Activated CD4-positive, alpha-beta memory T cell treated with anti-CD3 and anti-CD28 coated beads for 36 hours (primary cell): ENCODE results near the gene GYS2. TPM values are rescaled to one million over a fixed set of nuclear protein-coding genes. Genes with fewer than 3 reads are reported as not detected.

Source experiments
- CTCF ChIA-PET: fragments of 350-600 bp; sonication (Branson Sonifier 250); formaldehyde crosslinking; loops from one replicate; lab custom pipeline; 2021; ENCODE audit warnings: antibody characterized with exemption, inconsistent platforms; lab: Charles Lee
- POLR2A ChIA-PET: fragments of 350-600 bp; sonication (Branson Sonifier 250); formaldehyde crosslinking; loops from one replicate; lab custom pipeline; 2021; ENCODE audit warnings: antibody characterized with exemption; lab: Charles Lee
- DNase-seq: peaks from one replicate; pipeline ENCODE4 v3.0.0-alpha.2; 2020
- H3K27ac Mint-ChIP-seq: one replicate; pipeline ENCODE4 v1.8.0; 2021; ENCODE audit warnings: mixed read lengths
- H3K27me3 Mint-ChIP-seq: one replicate; pipeline ENCODE4 v1.8.0; 2021; ENCODE audit warnings: mixed read lengths
- H3K36me3 Mint-ChIP-seq: one replicate; pipeline ENCODE4 v1.8.0; 2021; ENCODE audit warnings: mixed read lengths
- H3K4me1 Mint-ChIP-seq: one replicate; pipeline ENCODE4 v1.8.0; 2021; ENCODE audit warnings: low read depth, mixed read lengths
- H3K4me3 Mint-ChIP-seq: one replicate; pipeline ENCODE4 v1.8.0; 2021; ENCODE audit warnings: mild to moderate bottlenecking, mixed read lengths
- H3K9me3 Mint-ChIP-seq: one replicate; pipeline ENCODE4 v1.8.0; 2021; ENCODE audit warnings: mixed read lengths
- intact Hi-C: fragments of 100-400 bp; cut with micrococcal nuclease; formaldehyde crosslinking; loops from one replicate; pipeline ENCODE4 v1.15.1; 2023
- total RNA-seq, 2 experiments: library from RNA; stranded (reverse); gene quantifications; one replicate each; pipeline ENCODE4 v1.2.3, GENCODE V29; 2021

GYS2 gene
- total RNA-seq, 2 experiments from 2014 or later: not detected

DNA sequence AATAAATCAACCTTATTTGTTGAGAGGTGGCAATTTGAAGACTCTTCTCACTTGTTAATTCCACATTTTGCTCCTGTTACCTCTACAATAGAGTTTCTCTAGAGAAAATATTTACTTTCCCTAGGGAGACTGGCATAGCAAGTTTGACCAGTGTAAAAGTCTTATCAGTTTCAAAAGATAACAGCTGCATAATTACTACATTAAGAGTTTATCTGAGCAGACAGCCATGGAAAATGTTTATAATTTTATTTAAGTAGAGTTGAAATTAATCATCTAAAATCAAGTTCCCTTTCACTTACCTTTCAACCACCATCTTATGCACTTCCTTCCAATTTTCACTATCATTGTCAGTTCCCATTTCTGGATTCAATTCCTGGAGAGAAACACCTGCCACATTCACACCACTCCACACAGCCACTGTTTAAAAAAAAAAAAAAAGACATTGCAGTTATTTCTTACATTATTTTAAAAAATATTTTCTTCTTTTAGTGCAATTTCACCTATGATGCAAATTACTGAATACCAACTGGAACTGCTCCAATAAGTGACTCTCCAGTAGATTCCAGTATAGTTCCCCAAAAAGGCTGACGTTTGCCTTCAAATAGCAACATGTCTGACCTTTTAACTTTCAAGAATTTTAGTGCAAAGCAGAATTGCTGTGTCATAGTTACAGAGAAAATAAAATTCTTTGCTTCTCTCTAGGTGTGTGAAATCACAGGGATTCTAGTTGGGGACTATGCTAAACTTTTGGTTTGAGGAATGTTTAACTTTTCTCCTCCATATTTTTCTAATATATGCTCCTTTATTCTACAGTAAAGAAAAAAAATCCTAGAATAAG, 33.6 kb upstream of the GYS2 start:
- H3K4me3 Mint-ChIP-seq: no peak overlapping the region
- H3K4me1 Mint-ChIP-seq: peaks cover 49% of the 10 kb centered on the region
- H3K9me3 Mint-ChIP-seq: no peaks in the 10 kb centered on the region
- H3K36me3 Mint-ChIP-seq: peaks cover 78% of the 10 kb centered on the region
- H3K27ac Mint-ChIP-seq: peak overlapping the region; percentile 54
- H3K27me3 Mint-ChIP-seq: no peaks in the 10 kb centered on the region
- intact Hi-C loops: no loop called here
- ChIA-PET CTCF (interaction anchor here (1.8 kb wide), 1 partner anchor 9 kb away, joined by 5 read pairs; no protein-coding TSS in a partner anchor), POLR2A (no interaction called here)
- DNase-seq: no peak

DNA sequence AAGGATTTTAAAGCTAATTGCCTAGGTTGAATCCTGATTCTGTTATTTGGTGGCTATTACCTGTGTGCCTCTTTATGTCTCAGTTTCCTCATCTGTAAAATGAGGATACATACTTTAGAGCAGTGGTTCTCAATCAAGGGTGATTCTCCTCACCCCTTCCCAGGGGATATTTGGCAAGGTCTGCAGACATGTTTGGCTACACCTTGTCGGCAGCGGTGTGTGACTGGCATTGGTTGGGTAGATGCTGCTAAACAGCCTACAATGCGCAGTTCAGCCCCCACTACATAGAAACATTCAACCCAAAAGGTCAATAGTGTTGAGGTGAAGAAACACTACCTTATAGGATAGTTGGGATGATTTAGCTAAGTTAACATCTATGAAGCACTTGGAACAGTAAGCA, 29.6 kb upstream of the GYS2 start:
- H3K27me3 Mint-ChIP-seq: no peaks in the 10 kb centered on the region
- H3K4me3 Mint-ChIP-seq: no peak overlapping the region
- H3K36me3 Mint-ChIP-seq: peaks cover 70% of the 10 kb centered on the region
- ChIA-PET POLR2A (no interaction called here), CTCF (interaction anchor here (1.5 kb wide), 1 partner anchor 47 kb away, joined by 3 read pairs; no protein-coding TSS in a partner anchor)
- peaks cover 3% of the 10 kb centered on the region for H3K9me3 Mint-ChIP-seq
- peaks cover 17% of the 10 kb centered on the region for H3K4me1 Mint-ChIP-seq
- intact Hi-C loops: no loop called here
- no peak for DNase-seq
- no peak overlapping the region for H3K27ac Mint-ChIP-seq

DNA sequence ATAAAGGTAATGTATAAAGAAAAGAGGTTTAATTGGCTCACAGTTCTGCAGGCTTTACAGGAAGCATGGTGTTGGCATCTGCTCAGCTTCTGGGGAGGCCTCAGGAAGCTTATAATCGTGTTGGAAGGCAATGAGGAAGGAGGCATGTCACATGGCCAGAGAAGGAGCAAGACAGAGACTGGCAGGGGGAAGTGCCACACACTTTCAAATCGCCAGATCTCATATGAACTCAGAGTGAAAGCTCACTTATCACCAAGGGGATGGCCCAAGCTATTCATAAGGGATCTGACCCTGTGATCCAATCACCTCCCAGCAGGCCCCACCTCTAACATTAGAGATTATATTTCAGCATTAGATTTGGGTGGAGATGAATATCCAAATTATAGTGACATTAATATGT, 26.7 kb upstream of the GYS2 start:
- ChIA-PET POLR2A (interaction anchor here (0.6 to 1.0 kb wide), 2 partner anchors 17 to 26 kb away, joined by 3 read pairs; no protein-coding TSS in a partner anchor), CTCF (no interaction called here)
- peaks cover 3% of the 10 kb centered on the region for H3K4me1 Mint-ChIP-seq
- peaks cover 7% of the 10 kb centered on the region for H3K9me3 Mint-ChIP-seq
- intact Hi-C loops: no loop called here
- no peak overlapping the region for H3K27ac Mint-ChIP-seq
- H3K36me3 Mint-ChIP-seq: peaks cover 62% of the 10 kb centered on the region
- H3K27me3 Mint-ChIP-seq: no peaks in the 10 kb centered on the region
- no peak for DNase-seq
- no peak overlapping the region for H3K4me3 Mint-ChIP-seq

DNA sequence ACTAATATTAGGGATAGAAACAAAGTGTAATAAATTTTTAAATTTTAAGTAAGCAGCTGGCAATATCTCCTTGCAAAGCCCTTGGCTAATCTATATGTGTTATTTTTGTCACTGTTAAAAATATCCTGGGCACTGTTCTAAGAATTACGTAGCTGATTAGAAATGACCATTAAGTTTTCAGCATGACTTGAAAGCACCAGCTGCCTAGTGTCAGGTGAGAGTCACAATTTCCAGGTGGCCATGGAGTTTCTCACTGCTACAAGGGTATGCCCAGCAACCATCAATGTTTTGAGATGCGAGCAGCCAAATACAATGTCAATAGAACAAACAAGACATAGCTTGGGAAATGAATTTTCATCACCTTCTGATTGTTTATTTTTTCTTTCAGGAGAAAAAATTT, 23.3 kb upstream of the GYS2 start:
- POLR2A ChIA-PET: interaction anchor here (1.0 kb wide), 1 partner anchor 8 kb away, joined by 5 read pairs; no protein-coding TSS in a partner anchor
- CTCF ChIA-PET: no interaction called here
- intact Hi-C loops: no loop called here
- Mint-ChIP-seq H3K9me3 (peaks cover 25% of the 10 kb centered on the region), H3K27me3 (no peaks in the 10 kb centered on the region), H3K4me1 (peaks cover 3% of the 10 kb centered on the region), H3K4me3 (no peak overlapping the region), H3K36me3 (peaks cover 47% of the 10 kb centered on the region), H3K27ac (no peak overlapping the region)
- DNase-seq: no peak

DNA sequence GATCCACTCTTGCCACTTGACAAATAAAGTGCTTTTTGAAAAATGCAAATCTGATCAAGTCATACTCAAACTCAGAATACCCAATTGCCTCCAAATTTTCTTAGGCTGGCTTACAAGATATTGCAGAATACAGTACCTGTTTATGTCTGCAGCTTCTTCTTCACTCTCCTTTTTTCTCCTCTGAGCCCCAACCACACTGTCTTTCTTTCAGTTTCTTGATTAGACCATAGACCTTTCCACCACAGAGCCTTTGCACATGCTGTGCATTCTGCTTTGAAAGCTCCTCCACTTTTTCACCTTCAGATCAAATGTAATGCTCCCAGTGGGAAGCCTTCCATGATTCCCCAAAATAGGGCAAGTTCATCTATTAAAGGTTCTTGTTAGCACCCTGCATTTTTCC, 13.9 kb upstream of the GYS2 start:
- ChIA-PET CTCF (interaction anchor here (0.8 kb wide), 1 partner anchor 79 kb away, joined by 4 read pairs; no protein-coding TSS in a partner anchor), POLR2A (interaction anchor here (0.8 kb wide), 1 partner anchor 39 kb away, joined by 4 read pairs; the partner anchor contains the start of gene LDHB)
- Mint-ChIP-seq H3K4me1 (peaks cover 50% of the 10 kb centered on the region), H3K9me3 (peaks cover 9% of the 10 kb centered on the region), H3K36me3 (peaks cover 6% of the 10 kb centered on the region), H3K27ac (no peak overlapping the region), H3K4me3 (no peak overlapping the region), H3K27me3 (no peaks in the 10 kb centered on the region)
- DNase-seq: peak; percentile 19
- intact Hi-C loops: loop anchor here (5.0 kb wide), 2 partner anchors 56 to 71 kb away; no protein-coding TSS in a partner anchor

DNA sequence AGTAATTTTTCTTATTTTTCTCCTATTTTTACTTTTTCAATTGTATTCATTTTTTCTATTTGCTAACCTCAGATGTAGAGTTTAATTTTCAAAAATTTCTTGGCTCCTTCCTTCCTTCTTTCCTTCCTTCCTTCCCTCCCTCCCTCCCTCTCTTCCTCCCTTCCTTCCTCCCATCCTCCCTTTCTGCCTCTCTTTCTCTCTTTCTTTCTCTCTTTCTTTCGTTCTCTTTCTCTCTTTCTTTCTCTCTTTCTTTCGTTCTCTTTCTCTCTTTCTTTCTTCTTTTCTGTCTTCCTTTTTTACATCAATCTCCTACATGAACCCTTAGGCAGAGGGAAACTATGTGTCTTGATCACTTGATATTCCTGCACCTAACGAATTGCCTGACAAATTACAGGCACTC, 12.4 kb upstream of the GYS2 start:
- ChIA-PET POLR2A (no interaction called here), CTCF (no interaction called here)
- intact Hi-C loops: loop anchor here (5.0 kb wide), 2 partner anchors 55 to 70 kb away; no protein-coding TSS in a partner anchor
- H3K27me3 Mint-ChIP-seq: no peaks in the 10 kb centered on the region
- no peak overlapping the region for H3K4me3 Mint-ChIP-seq
- H3K4me1 Mint-ChIP-seq: peaks cover 58% of the 10 kb centered on the region
- H3K36me3 Mint-ChIP-seq: peaks cover 9% of the 10 kb centered on the region
- peaks cover 6% of the 10 kb centered on the region for H3K9me3 Mint-ChIP-seq
- DNase-seq: no peak
- no peak overlapping the region for H3K27ac Mint-ChIP-seq

DNA sequence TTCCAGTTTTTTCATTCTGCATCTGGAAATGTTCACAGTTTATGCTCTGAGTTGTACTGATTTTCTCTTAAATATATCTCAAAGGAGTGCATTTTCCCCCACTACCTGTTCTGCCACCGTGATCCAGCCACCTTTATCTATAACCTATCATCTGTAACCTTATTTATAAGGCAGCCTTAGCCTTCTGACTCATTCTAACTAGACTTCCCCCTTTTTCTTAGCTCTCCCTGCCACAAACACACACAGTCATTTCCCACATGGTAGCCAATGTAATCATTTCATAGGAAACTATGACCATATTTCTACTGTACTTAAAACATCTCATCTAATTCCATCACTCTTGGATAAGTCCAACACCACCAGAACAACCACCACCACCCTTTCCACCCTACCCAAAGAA, 10.8 kb upstream of the GYS2 start:
- CTCF ChIA-PET: interaction anchor here (1.0 kb wide), 1 partner anchor 64 kb away, joined by 5 read pairs; no protein-coding TSS in a partner anchor
- Mint-ChIP-seq H3K4me3 (peak overlapping the region; percentile 5), H3K9me3 (no peaks in the 10 kb centered on the region), H3K27me3 (no peaks in the 10 kb centered on the region), H3K36me3 (peaks cover 5% of the 10 kb centered on the region), H3K27ac (peak overlapping the region; percentile 77), H3K4me1 (peaks cover 58% of the 10 kb centered on the region)
- intact Hi-C loops: loop anchor here (1.0 to 5.0 kb wide), 8 partner anchors 27 to 179 kb away; partner anchors contain the start of genes GOLT1B, LDHB, PYROXD1 and RECQL
- DNase-seq: peak; percentile 17
- POLR2A ChIA-PET: interaction anchor here (1.0 to 1.2 kb wide), 2 partner anchors 42 to 54 kb away, joined by 3 to 5 read pairs; partner anchors contain the start of gene LDHB

DNA sequence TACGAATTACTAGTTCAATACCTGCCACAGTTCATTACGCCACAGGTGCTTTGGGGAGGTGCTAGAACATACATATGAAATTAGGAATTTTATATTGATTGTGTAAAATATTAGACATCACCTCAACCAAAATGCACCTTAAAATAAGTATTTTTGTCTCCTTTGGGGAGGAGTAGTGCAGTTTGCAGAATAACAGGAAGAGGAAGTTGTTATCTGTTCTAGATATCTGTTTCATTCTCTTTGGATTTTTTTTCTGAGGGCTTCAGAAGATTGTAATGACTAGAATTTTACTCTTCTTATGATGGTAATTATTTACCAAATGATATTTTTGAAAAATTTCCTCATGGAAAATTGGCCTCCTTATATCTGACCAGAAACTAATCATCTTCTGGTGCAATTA, 9.9 kb upstream of the GYS2 start:
- H3K9me3 Mint-ChIP-seq: no peaks in the 10 kb centered on the region
- peaks cover 3% of the 10 kb centered on the region for H3K36me3 Mint-ChIP-seq
- peak overlapping the region; percentile 77 for H3K27ac Mint-ChIP-seq
- no peak for DNase-seq
- CTCF ChIA-PET: no interaction called here
- POLR2A ChIA-PET: no interaction called here
- no peak overlapping the region for H3K4me3 Mint-ChIP-seq
- intact Hi-C loops: loop anchor here (2.0 kb wide), 2 partner anchors 28 to 178 kb away; partner anchors contain the start of gene PYROXD1
- peaks cover 54% of the 10 kb centered on the region for H3K4me1 Mint-ChIP-seq
- no peaks in the 10 kb centered on the region for H3K27me3 Mint-ChIP-seq

DNA sequence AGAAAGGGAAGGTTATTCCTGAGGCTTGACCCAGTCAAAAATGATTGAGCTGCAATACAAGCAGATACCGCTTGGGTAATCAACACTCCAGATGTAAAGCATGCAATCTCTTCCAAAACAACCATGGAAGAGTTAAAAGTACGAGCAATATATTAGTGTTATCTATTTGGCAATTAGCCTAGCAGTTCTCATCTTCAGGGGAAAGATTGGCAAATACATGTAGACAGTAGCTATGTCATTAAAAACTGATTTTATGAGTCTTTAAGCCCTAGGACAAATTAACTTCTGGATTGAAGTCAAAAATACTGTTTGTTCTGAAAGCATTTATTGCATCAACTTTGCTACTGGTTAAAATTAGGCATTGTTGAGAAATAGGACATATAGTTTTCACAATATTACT, 9.3 kb upstream of the GYS2 start:
- no peak for DNase-seq
- H3K4me3 Mint-ChIP-seq: no peak overlapping the region
- H3K9me3 Mint-ChIP-seq: no peaks in the 10 kb centered on the region
- H3K36me3 Mint-ChIP-seq: peaks cover 3% of the 10 kb centered on the region
- H3K27me3 Mint-ChIP-seq: no peaks in the 10 kb centered on the region
- H3K27ac Mint-ChIP-seq: no peak overlapping the region
- ChIA-PET CTCF (no interaction called here), POLR2A (no interaction called here)
- peaks cover 50% of the 10 kb centered on the region for H3K4me1 Mint-ChIP-seq
- intact Hi-C loops: loop anchor here (2.0 kb wide), 2 partner anchors 29 to 177 kb away; partner anchors contain the start of gene PYROXD1

DNA sequence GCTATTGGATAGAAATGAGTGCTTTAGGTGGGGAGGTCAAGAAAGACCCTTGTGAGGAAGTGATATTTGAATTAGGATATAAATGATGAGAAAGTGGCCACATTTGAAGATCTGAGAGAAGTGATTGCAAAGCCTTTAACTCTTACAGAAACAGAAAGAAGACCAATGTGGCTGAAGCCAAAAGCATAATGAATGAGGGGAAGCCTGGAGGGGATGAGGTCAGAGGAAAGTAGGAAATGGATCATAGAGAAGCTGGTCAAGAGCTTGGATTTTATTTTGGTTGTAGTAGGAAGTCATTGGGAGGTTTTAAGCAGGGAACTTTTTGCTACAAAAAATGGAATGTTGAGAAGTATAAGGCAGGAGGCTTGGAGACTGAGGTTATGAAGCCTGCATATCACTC, 3.5 kb upstream of the GYS2 start:
- peaks cover 3% of the 10 kb centered on the region for H3K36me3 Mint-ChIP-seq
- intact Hi-C loops: no loop called here
- no peaks in the 10 kb centered on the region for H3K9me3 Mint-ChIP-seq
- ChIA-PET POLR2A (no interaction called here), CTCF (interaction anchor here (1.2 to 1.4 kb wide), 2 partner anchors 70 to 73 kb away, joined by 3 to 10 read pairs; no protein-coding TSS in a partner anchor)
- H3K27me3 Mint-ChIP-seq: no peaks in the 10 kb centered on the region
- H3K4me1 Mint-ChIP-seq: peaks cover 6% of the 10 kb centered on the region
- H3K27ac Mint-ChIP-seq: no peak overlapping the region
- H3K4me3 Mint-ChIP-seq: no peak overlapping the region
- DNase-seq: no peak

DNA sequence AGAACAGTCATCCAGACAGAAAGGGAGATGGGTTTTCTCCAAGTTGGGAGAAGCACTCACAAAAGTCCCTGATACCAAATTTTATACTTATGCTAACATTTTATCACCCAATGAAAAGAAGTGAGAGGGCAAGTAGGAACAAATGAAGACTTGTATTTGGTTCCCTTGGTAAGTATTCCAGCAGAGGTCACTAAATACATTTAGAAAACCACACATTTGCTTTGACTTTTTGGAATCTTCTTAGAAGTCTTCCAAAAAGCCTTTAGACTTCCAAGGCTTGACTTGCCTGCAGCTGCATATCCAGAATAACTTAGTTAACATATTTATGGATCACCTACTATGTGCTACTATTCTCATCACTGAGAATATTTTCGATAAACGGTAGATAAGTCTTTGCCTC, 3.1 kb upstream of the GYS2 start:
- Mint-ChIP-seq H3K9me3 (no peaks in the 10 kb centered on the region), H3K36me3 (no peaks in the 10 kb centered on the region), H3K4me3 (no peak overlapping the region), H3K4me1 (peaks cover 2% of the 10 kb centered on the region), H3K27me3 (no peaks in the 10 kb centered on the region), H3K27ac (no peak overlapping the region)
- ChIA-PET CTCF (interaction anchor here (1.2 to 1.4 kb wide), 2 partner anchors 71 to 73 kb away, joined by 3 to 10 read pairs; no protein-coding TSS in a partner anchor), POLR2A (no interaction called here)
- no peak for DNase-seq
- intact Hi-C loops: loop anchor here (1.0 kb wide), 1 partner anchor 73 kb away; no protein-coding TSS in a partner anchor

DNA sequence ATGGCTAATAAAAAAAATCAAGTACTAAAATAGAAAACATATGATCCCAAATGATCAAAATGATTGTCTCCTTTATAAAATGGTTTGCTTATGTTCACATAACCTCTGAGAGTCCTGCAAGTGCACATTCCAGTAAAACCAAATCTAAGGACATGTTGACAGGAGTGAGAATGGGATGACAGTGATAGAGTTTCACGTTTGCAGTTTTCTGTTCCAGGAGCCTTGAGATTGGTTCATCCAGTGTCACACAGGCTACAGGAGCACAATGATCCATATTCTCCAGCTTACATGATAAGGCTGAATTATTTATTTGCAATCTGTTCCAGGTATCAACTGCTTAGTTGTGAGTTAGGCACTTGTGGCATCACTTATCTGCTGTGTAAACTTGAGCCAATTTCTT, 1.5 kb upstream of the GYS2 start:
- Mint-ChIP-seq H3K27me3 (no peaks in the 10 kb centered on the region), H3K27ac (no peak overlapping the region), H3K4me1 (no peaks in the 10 kb centered on the region), H3K4me3 (no peak overlapping the region), H3K9me3 (no peaks in the 10 kb centered on the region), H3K36me3 (no peaks in the 10 kb centered on the region)
- CTCF ChIA-PET: interaction anchor here (1.3 kb wide), 1 partner anchor 74 kb away, joined by 3 read pairs; no protein-coding TSS in a partner anchor
- POLR2A ChIA-PET: no interaction called here
- intact Hi-C loops: no loop called here
- no peak for DNase-seq
